Measurements from ENCODE around the gene SMAD9. TPM values are rescaled to one million over a fixed set of nuclear protein-coding genes. Genes with fewer than 3 reads are reported as not detected.

Gene SMAD9
- total RNA-seq, 3 donors from 2014 or later (not counting 1 experiment from before 2014, with no cell fraction given) = not detected

- H3K27me3 Mint-ChIP-seq (ENCODE audit: low read depth in 2 of 2) = peaks cover 6 to 25% of the 10 kb centered on the region in 2 donors
These were observed 53.8 kb downstream of the SMAD9 start for GRCh38 chr13:36866232-36866631.

GRCh38 chr13:36865265-36865664 lies 54.8 kb downstream of the SMAD9 start:
- H3K27ac ChIP-seq (ENCODE audit: low read length) = no peak overlapping the region
- no peaks in the 10 kb centered on the region for H3K4me1 ChIP-seq (ENCODE audit: control insufficient read depth, insufficient read depth, low read length)
- Mint-ChIP-seq H3K27ac (no peak overlapping the region), H3K4me1 (no peaks in the 10 kb centered on the region), H3K4me3 (no peak overlapping the region), H3K27me3 (ENCODE audit: low read depth in 2 of 2) (peaks cover 4 to 25% of the 10 kb centered on the region in 2 donors), H3K9me3 (no peaks in the 10 kb centered on the region), H3K36me3 (no peaks in the 10 kb centered on the region)
- intact Hi-C loops (cut with micrococcal nuclease) = no loop called here
- DNase-seq (no peak), ATAC-seq (no peak)
- H3K36me3 ChIP-seq (ENCODE audit: control insufficient read depth, insufficient read depth, low read length) = no peaks in the 10 kb centered on the region
- H3K4me3 ChIP-seq (ENCODE audit: low read length) = no peak overlapping the region
- WGBS (ENCODE audit: insufficient coverage) = 88% methylated on average over 5 of the region's 5 CpGs
- H3K9me3 ChIP-seq (ENCODE audit: control insufficient read depth, insufficient read depth, low read length) = no peaks in the 10 kb centered on the region
- no peaks in the 10 kb centered on the region for H3K27me3 ChIP-seq (ENCODE audit: control insufficient read depth, insufficient read depth, low read length)
- no peak for TF ChIP-seq CTCF (IDR thresholded peaks at IDR 0.05)

More at GRCh38 chr13:36866232-36866631, 53.8 kb downstream of the SMAD9 start:
- H3K9me3 ChIP-seq (ENCODE audit: control insufficient read depth, insufficient read depth, low read length) = no peaks in the 10 kb centered on the region
- no peaks in the 10 kb centered on the region for H3K36me3 ChIP-seq (ENCODE audit: control insufficient read depth, insufficient read depth, low read length)
- no peak for TF ChIP-seq CTCF (IDR thresholded peaks at IDR 0.05)
- Mint-ChIP-seq H3K9me3 (no peaks in the 10 kb centered on the region), H3K4me1 (no peaks in the 10 kb centered on the region), H3K4me3 (no peak overlapping the region), H3K36me3 (no peaks in the 10 kb centered on the region), H3K27ac (no peak overlapping the region)
- DNase-seq (no peak), ATAC-seq (no peak)
- H3K27ac ChIP-seq (ENCODE audit: low read length) = no peak overlapping the region
- no peak overlapping the region for H3K4me3 ChIP-seq (ENCODE audit: low read length)
- no peaks in the 10 kb centered on the region for H3K4me1 ChIP-seq (ENCODE audit: control insufficient read depth, insufficient read depth, low read length)
- H3K27me3 ChIP-seq (ENCODE audit: control insufficient read depth, insufficient read depth, low read length) = no peaks in the 10 kb centered on the region
- intact Hi-C loops (cut with micrococcal nuclease) = no loop called here

DNA sequence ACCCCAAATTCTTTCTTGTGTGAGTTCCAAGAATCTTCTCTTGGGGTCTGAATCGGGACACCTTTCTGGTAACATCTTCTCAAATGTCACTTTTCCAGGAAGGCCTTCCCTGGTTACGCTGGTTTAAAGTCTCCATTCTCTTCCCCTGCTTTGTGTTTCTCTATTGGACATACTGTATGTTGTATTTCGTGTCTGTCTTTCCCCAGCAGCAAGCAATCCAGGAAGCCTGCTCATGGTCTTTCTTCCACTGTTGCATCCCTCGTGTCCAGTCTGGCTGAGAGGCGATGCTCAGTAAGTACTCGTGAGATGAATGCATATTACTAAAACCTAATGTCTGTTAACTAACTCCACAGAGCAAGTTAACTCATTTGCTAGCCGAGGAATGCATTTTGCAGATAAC lies 57.3 kb downstream of the SMAD9 start:
- H3K4me3 Mint-ChIP-seq = no peak overlapping the region
- no peaks in the 10 kb centered on the region for H3K36me3 Mint-ChIP-seq
- Histone ChIP-seq H3K27me3 (ENCODE audit: control insufficient read depth, insufficient read depth, low read length) (no peaks in the 10 kb centered on the region), H3K27ac (ENCODE audit: low read length) (no peak overlapping the region), H3K4me1 (ENCODE audit: control insufficient read depth, insufficient read depth, low read length) (no peaks in the 10 kb centered on the region), H3K36me3 (ENCODE audit: control insufficient read depth, insufficient read depth, low read length) (no peaks in the 10 kb centered on the region), H3K4me3 (ENCODE audit: low read length) (no peak overlapping the region), H3K9me3 (ENCODE audit: control insufficient read depth, insufficient read depth, low read length) (no peaks in the 10 kb centered on the region)
- no peaks in the 10 kb centered on the region for H3K9me3 Mint-ChIP-seq
- WGBS (ENCODE audit: insufficient coverage) = 88% methylated on average over 6 of the region's 7 CpGs
- no peak for DNase-seq
- H3K4me1 Mint-ChIP-seq = no peaks in the 10 kb centered on the region
- H3K27ac Mint-ChIP-seq = no peak overlapping the region
- ATAC-seq = no peak
- TF ChIP-seq CTCF (IDR thresholded peaks at IDR 0.05) = no peak
- peaks cover 2 to 25% of the 10 kb centered on the region in 2 donors for H3K27me3 Mint-ChIP-seq (ENCODE audit: low read depth in 2 of 2)
- intact Hi-C loops (cut with micrococcal nuclease) = no loop called here

DNA sequence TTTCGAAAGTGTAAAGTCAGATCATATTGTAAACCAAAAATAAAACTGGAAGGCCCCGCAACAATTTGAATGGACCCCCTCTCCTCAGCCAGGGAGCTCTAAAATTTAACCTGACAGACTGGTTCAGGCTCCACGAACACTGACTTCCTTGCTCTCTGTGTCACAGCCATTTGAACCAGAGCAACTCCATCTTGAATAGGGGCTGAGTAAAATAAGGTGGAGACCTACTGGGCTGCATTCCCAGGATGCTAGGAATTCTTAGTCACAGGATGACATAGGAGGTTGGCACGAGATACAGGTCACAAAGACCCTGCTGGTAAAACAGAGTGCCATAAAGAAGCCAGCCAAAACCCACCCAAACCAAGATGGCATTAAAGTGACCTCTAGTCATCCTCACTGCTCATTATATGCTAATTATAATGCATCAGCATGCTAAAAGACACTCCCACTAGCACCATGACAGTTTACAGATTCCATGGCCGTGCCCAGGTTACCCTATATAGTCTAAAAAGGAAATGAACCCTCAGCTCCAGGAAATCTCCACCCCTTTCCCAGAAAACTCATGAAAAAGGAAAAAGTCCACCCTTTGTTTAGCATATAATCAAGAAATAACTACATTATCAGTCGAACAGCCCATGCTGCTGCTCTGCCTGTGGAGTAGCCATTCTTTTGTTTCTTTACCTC lies 57.9 kb downstream of the SMAD9 start:
- Mint-ChIP-seq H3K9me3 (no peaks in the 10 kb centered on the region), H3K4me3 (no peak overlapping the region), H3K27ac (no peak overlapping the region), H3K36me3 (no peaks in the 10 kb centered on the region), H3K4me1 (no peaks in the 10 kb centered on the region), H3K27me3 (ENCODE audit: low read depth in 2 of 2) (peaks cover 2 to 25% of the 10 kb centered on the region in 2 donors)
- H3K4me1 ChIP-seq (ENCODE audit: control insufficient read depth, insufficient read depth, low read length) = no peaks in the 10 kb centered on the region
- no peak for TF ChIP-seq CTCF (IDR thresholded peaks at IDR 0.05)
- no peaks in the 10 kb centered on the region for H3K27me3 ChIP-seq (ENCODE audit: control insufficient read depth, insufficient read depth, low read length)
- ATAC-seq (no peak), DNase-seq (no peak)
- no peaks in the 10 kb centered on the region for H3K36me3 ChIP-seq (ENCODE audit: control insufficient read depth, insufficient read depth, low read length)
- no peak overlapping the region for H3K27ac ChIP-seq (ENCODE audit: low read length)
- H3K9me3 ChIP-seq (ENCODE audit: control insufficient read depth, insufficient read depth, low read length) = no peaks in the 10 kb centered on the region
- WGBS (ENCODE audit: insufficient coverage) = 75% methylated on average over 6 of the region's 6 CpGs
- no peak overlapping the region for H3K4me3 ChIP-seq (ENCODE audit: low read length)
- intact Hi-C loops (cut with micrococcal nuclease) = no loop called here
